ENCODE results near the gene ATP6V0B.

GRCh38 chr1:43930168-43930948 is 44.4 kb upstream of the ATP6V0B start:
- TF ChIP-seq CTCF (IDR thresholded peaks at IDR 0.05; ENCODE audit: poor library complexity, severe bottlenecking): peak; percentile 17
- TF ChIP-seq EZH2 (IDR thresholded peaks at IDR 0.05; ENCODE audit: borderline replicate concordance, insufficient read depth, low read length, poor library complexity, severe bottlenecking): no peak
- TF ChIP-seq REST (IDR thresholded peaks at IDR 0.05; ENCODE audit: borderline replicate concordance): no peak
- TF ChIP-seq SMC3 (conservative IDR thresholded peaks at IDR 0.05; ENCODE audit: poor library complexity): no peak
- TF ChIP-seq EP300 (conservative IDR thresholded peaks at IDR 0.05; ENCODE audit: poor library complexity, severe bottlenecking): no peak
- no peak for TF ChIP-seq TAF1 (IDR thresholded peaks at IDR 0.05; ENCODE audit: low read depth)
- TF ChIP-seq MXI1 (conservative IDR thresholded peaks at IDR 0.05; ENCODE audit: poor library complexity, severe bottlenecking): no peak
- TF ChIP-seq RAD21 (conservative IDR thresholded peaks at IDR 0.05): no peak
- no peak for TF ChIP-seq POLR2AphosphoS5 (IDR thresholded peaks at IDR 0.05)

Data from neural cell (in vitro differentiated cells).